Erythroblast (primary cell): ENCODE measurements around the gene ANKRD37.

Experiments used
- GATA1 ChIP-seq: IDR thresholded peaks from 2 replicates; pipeline ENCODE4 v1.6.1; 2011; ENCODE audit warnings: low read depth, mild to moderate bottlenecking, control low read depth, low read length, moderate library complexity
- POLR2A ChIP-seq: IDR thresholded peaks from 2 replicates; pipeline ENCODE4 v1.6.1; 2011; ENCODE audit warnings: mild to moderate bottlenecking, low read length

- TF ChIP-seq POLR2A (no peak), GATA1 (no peak)
Observed at GRCh38 chr4:185382754-185383153, 13.9 kb upstream of the ANKRD37 start.
